ENCODE results near the gene BIN1.
A peak's percentile ranks its signal among the peaks of the same experiment; 100 is the strongest.
"Not testable (repeated sequence)": the region's sequence is repeated elsewhere in the genome, so short reads cannot be mapped to it uniquely, and the experiment has no call there.

The BIN1 gene

DNA sequence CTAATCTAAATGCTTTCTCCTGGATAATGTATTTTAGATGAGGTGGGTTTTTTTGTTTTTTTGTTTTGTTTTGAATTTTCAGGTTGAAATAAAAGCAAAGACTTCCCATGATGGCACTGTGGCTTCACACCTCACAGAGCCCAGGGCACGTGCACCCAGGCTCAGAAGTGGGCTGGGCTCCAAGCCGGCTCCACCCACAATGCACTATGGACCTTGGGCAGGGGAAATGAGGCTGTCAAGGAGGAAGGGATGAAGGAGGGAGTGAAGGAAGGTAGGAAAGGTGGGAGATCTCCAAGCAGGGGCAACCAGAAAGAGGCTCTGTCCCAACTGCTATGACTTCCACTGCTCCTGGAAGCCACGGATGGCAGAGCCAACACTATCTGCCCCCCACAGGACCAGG is 60.4 kb downstream of the BIN1 start:
- peak; percentile 14 for DNase-seq (ENCODE audit: low spot score)

- no peak for DNase-seq (ENCODE audit: low spot score)
Measured at GRCh38 chr2:127045792-127046501, 61.0 kb downstream of the BIN1 start.

DNA sequence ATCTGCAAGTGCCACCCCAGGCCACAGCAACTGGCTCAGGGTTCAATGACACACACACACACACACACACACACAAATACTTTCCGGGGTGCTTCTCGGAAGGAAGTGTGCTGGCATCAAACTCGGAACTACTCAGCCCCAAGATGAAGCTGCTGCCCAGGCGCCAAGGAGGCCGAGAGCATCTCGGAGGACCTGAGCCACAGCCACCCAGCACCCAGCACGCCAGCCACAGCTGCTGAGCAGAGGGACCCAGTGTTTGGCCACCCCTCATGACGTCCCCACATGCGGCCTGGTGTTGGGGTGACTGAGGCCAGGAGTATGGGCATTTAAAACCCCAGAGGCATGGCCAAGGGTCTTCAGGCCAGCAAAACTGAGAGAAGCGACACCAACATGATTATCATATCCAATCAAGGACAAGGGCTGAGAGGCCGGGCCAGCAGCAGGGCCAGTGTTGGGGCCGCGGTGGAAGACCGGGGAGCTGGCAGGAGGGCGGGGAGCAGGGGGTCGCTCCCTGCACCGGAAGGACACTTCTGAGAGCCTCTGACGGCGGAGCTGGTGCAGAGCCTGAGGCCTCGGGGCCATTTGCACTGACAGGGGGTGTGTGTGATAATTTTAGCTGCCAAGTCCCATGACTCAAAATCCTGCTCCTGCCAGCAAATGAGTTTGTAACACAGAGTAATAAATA is 61.8 kb downstream of the BIN1 start:
- no peak for DNase-seq (ENCODE audit: low spot score)

GRCh38 chr2:127044165-127044718 is 62.7 kb downstream of the BIN1 start:
- no peak for DNase-seq (ENCODE audit: low spot score)

DNA sequence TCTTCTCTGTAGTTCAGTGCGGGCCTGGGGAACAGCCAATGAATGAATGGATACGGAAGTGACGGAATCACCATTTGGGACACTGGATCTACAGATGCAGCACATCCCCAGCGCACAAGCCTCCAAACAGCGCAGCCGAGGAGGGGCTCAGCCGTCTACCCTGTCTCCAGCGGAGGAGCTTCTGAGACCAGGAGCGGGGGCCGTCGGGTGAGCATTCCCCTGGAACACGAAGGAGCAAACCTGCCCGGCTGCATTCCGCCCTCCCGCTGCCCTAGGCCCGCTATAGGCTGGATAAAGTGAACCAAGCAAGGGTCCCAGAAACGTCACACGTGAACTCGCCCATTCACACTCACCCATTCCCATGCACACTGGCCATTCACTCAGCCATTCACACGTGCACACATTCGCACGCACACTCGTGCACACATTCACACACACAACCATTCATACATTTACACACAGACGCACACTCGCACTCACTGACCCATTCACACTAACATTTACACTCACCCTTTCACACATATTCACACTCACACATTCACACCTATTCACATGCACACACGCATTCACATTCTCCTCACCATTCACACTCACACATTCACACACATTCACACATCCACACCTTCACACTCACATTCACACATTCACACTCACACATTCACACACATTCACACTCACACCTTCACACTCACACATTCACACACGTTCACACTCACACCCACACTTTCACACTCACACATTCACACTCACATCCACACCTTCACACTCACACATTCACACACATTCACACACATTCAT is 63.4 kb downstream of the BIN1 start:
- DNase-seq (ENCODE audit: low spot score) = peak; percentile 59

DNA sequence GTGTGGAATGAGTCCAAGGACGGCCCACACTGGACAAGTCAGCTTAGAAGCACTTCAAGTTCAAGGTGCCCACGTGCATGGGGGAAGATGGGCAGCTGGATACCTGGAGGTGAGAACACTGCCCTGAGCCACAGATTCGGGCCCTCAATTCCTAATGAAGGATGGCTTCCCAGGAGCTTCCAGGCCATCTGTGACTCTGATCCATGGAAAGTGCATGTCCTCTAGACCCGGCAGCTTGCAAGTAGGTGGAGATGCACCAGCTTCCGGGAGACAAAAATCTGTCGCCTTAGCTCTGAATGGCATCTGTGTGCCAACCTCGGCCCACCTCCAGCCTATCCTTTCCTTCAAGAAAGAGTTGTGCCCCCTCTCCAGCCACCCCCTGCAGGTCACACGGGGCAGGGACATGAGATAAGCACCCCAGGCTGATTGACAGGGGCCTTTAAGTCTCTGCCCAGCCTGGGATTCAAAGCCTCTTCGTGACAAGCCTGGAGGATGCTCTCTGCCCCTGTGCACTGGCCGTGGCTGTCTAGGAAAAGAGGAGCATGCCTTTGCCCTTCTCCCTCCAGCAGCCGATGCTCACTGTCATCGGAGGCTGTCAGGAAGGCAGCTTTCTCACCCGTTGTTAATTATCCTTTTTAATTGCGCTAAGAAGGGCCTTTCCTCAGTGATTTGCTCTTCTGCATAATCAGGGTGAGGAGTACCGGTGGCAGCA is 65.5 kb downstream of the BIN1 start:
- DNase-seq (ENCODE audit: low spot score) = no peak

DNA sequence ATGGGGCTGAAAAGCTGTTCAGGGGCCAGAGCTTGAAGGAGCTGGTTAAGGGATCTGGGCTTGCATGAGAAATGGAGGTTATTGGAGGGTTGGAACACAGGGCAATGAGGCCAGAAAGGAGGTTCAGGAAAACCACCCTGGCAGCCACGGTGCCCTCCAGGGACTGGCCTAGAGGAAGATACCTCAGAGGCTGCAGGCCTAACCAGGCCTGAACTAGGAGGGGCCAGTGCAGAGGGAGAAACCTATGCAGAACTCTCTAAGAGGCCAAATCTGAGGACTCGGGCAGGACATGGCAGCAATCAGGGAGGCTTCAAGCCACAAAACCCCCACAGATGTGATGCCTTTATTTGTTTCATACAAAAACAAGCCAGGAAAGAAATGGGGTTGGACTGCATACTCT is 66.8 kb downstream of the BIN1 start:
- DNase-seq (ENCODE audit: low spot score) = no peak

GRCh38 chr2:127039387-127040031 is 67.4 kb downstream of the BIN1 start:
- no peak for DNase-seq (ENCODE audit: low spot score)

GRCh38 chr2:127037476-127037875 is 69.5 kb downstream of the BIN1 start:
- DNase-seq (ENCODE audit: low spot score) = no peak

DNA sequence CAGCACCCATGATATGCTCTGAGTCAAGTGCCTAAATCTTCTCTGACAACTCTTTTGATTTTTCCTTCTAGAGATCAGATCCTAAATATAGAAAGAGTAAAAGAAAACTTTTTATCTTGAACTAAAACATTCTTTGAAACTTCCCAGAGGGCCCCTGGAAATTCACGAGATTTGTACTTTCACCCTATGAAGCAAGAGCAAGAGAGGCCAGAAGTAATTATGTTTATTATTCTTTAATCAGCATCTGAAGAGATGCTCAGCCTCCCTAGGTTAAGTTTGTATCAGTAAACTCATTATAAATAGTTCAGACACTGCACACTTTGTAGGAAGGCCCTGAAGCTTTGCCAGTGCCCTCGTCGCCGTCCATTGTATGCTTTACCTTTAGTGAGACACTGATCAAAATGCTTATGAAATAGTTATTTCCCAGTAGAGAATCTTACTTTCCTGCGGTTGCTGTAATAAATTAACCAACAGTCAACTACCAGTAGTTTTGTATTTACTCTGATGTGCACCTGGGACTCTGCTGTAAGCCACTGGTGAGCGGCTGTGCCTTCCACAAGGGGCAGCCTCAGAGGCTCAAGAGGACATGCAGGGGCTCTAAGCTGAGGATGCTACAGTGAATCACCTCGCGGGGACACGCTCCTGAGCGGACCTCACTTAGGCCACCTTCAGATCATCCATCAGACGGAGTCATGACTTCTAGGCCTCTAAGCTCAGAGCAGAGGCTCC is 71.9 kb downstream of the BIN1 start:
- no peak for DNase-seq (ENCODE audit: low spot score)

DNA sequence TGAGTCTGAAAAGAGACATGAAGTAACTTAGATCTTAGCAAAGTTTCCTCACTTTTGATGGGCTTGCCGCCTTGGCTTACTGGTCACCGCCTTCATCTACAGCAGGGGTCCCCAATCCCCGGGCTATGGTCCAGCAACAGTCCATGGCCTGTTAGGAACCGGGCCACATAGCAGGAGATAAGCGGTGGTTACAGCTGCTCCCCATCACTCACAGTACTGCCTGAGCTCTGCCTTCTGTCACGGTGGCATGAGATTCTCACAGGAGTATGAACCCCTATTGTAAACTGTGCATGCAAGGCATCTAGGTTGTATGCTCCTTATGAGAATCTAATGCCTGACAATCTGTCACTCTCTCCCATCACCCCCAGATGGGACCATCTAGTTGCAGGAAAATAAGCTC is 72.9 kb downstream of the BIN1 start:
- no peak for DNase-seq (ENCODE audit: low spot score)

DNA sequence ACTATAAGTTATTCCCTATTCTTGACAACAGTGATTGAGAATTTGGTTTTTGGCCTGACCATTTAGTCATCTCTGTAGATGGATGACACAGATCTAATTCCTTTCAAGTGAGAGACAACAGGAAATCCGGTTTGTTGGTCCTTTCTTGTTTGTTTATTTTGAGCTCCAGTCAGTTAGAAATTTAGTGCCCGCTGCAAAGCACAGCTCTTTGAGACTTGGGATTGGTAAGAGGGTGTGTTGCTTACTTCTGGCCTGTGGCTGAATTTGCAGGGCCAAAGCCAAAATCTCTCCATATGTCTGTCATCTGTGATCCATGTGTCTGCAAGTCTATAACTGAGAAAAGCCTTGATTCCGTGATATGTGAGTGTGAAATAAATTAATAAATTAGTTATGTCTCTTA is 74.3 kb downstream of the BIN1 start:
- DNase-seq (ENCODE audit: low spot score) = no peak

- no peak for DNase-seq (ENCODE audit: low spot score)
Measured at GRCh38 chr2:127029350-127030051, 77.5 kb downstream of the BIN1 start.

DNA sequence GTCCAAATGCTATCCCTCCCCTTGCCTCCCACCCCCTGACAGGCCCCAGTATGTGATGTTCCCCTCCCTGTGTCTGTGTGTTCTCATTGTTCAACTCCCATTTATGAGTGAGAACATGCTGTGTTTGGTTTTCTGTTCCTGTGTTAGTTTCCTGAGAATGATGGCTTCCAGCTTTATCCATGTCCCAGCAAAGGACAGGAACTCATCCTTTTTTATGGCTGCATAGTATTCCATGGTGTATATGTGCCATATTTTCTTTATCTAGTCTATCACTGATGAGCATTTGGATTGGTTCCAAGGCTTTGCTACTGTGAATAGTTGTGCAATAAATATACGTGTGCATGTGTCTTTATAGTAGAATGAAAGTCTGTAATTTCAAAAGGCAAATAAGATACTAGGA is 78.2 kb downstream of the BIN1 start:
- DNase-seq (ENCODE audit: low spot score) = not testable (repeated sequence)

DNA sequence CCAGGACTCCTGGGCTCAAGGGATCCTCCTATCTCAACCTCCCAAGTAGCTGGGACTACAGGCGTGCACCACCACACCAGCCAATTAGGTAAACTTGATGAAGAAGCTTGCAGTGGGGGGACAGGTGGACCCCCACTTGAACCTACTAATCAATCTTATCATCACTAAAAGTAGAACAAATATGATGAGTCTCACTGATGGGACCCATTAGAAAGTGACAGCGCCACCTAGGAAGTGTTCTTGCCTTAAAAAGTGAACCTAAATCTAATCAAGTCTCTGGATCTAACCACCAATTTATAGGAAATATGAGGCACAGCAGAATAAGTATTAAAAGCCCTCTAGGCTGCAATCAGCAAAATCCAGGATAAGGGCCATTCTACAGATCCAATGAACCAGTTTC is 79.2 kb downstream of the BIN1 start:
- DNase-seq (ENCODE audit: low spot score) = no peak

- DNase-seq (ENCODE audit: low spot score) = peak; percentile 79
Measured at GRCh38 chr2:127025359-127026166, 81.4 kb downstream of the BIN1 start.

DNA sequence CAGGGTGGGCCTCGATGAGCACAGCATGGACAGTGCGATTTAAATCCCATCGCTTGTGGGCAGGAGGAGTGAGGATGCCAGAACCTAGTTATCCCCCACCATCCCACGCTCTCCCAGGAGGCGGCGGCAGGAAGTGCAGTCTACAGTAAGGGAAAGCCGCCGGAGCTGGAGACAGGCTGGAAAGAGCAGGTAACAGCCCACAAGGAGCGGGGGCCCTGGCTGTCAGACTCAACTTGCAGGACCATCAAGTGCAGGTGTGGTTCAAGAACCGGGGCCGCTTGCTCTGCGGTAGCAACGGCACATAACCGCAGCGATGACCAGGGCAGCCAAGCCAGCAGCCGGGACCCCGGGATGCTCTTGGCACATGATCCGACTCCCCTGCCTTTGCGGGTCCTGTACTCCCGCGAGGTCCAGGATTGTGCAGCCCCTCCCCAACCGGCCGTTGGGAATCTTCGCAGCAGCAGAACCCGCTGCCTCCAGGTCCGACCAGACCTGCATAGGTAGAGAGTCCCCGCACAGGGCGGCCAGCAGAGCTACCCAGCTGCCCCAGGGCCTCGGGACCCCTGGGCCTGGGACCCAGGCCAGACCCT is 82.1 kb downstream of the BIN1 start:
- DNase-seq (ENCODE audit: low spot score) = peak; percentile 73

DNA sequence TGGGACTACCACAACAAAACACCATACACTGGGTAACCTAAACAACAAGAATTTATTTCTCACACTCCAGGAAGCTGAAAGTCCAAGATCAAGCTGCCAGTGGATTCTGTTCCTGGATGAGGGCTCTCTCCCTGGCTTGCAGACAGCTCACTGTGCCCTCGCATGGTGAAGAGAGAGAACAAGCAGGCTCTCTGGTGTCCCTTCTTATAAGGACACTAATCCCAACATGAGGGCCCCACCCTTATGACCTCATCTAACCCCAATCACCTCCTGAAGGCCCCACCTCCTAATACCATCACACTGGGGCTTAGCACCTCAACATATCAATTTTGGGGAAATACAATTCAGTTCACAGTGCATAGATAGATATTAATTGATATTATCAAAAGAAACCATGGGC is 83.5 kb downstream of the BIN1 start:
- DNase-seq (ENCODE audit: low spot score) = no peak

GRCh38 chr2:127022817-127023216 is 84.1 kb downstream of the BIN1 start:
- no peak for DNase-seq (ENCODE audit: low spot score)

Data from iPS-NIHi11 (cell line).